GM12874 (cell line): ENCODE results near the gene GTF2IRD1.

ENCODE experiments used
- TF ChIP-seq, protein P1 (sequence below): IDR thresholded peaks from 2 replicates; pipeline ENCODE4 v1.5.1; 2011; ENCODE audit warnings: low read depth, mild to moderate bottlenecking, control low read depth, low read length, moderate library complexity; ENCODE audit not compliant: insufficient read depth

GTF2IRD1 gene

GRCh38 chr7:74453322-74454011, at the start of gene GTF2IRD1:
Gene GTF2IRD1, plus strand, starts transcription at chr7:74453906. Its CDS starts 54,175 bp downstream, at chr7:74508081.
- TF ChIP-seq, protein P1, sequence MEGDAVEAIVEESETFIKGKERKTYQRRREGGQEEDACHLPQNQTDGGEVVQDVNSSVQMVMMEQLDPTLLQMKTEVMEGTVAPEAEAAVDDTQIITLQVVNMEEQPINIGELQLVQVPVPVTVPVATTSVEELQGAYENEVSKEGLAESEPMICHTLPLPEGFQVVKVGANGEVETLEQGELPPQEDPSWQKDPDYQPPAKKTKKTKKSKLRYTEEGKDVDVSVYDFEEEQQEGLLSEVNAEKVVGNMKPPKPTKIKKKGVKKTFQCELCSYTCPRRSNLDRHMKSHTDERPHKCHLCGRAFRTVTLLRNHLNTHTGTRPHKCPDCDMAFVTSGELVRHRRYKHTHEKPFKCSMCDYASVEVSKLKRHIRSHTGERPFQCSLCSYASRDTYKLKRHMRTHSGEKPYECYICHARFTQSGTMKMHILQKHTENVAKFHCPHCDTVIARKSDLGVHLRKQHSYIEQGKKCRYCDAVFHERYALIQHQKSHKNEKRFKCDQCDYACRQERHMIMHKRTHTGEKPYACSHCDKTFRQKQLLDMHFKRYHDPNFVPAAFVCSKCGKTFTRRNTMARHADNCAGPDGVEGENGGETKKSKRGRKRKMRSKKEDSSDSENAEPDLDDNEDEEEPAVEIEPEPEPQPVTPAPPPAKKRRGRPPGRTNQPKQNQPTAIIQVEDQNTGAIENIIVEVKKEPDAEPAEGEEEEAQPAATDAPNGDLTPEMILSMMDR = no peak

DNA sequence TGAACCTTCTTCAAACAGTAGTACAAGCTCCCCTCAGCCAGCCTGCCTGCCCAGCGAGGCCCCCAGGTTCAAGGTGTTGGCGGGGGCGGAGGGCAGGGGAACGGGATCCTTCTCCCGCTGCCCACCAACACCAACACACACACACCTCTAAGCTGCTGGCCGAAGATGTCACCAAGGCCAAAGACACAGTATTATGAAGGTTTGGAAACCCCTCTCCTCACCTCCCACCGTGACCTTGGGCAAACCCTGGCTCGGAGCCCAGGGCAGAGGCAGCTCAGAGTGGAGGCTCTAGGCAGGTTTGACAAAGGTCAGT, 49.4 kb upstream of the GTF2IRD1 start:
- TF ChIP-seq, protein P1 = no peak

GRCh38 chr7:74404741-74405140, 49.0 kb upstream of the GTF2IRD1 start:
- TF ChIP-seq, protein P1 = no peak

DNA sequence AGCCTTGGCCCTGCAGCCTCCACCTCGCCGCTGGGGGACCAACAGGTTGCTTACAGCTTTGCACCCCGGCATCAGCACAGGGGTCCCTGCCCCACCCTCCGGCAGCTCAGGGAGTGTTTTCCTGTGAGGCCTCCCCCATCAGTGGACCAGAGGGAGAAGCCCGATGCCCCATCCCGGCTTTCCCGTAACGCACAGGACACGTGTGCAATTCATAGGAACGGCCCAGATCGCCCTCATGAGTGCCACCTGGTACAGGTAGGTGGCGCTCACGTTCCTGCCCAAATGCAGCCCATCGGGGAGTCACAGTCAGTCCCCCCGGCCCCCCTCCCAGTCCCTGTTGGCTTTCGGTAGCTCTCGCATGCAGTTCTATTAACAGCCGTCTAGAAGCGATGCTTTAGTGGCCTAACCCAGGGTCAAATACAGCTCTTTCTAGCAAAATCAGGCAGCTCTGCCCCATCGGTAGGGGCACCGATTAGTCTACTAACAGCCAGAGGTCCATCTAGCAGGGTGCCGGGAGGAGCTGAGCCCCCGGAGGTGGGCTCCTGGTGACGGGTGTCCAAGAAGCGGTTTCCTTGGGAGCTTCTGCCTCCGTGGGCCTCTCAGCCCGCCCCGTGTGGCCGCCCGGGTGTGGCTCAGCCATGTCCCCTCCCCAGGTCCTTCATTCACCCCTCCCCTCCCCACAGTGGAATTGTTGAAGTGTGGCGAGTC, 48.4 kb upstream of the GTF2IRD1 start:
- TF ChIP-seq, protein P1 = peak; percentile 38; the same call in 1 of the 2 replicates

GRCh38 chr7:74405899-74406512, 47.7 kb upstream of the GTF2IRD1 start:
- TF ChIP-seq, protein P1 = no peak

- TF ChIP-seq, protein P1 = no peak
Measured at GRCh38 chr7:74407958-74408357, 45.7 kb upstream of the GTF2IRD1 start.

- TF ChIP-seq, protein P1 = no peak
Measured at GRCh38 chr7:74409571-74409970, 44.1 kb upstream of the GTF2IRD1 start.
